NCI-H2196 treated with DMSO at 0.1 percent for 48 hours (cell line): Measurements from ENCODE around the gene WWTR1.

Source experiments
- DNase-seq: peaks from one replicate; lab custom pipeline; 2025; ENCODE audit not compliant: unreplicated experiment; lab: John Stamatoyannopoulos, UW

The WWTR1 gene

GRCh38 chr3:149571381-149571780, 86.4 kb downstream of the WWTR1 start:
- no peak for DNase-seq

GRCh38 chr3:149570016-149570415, 87.8 kb downstream of the WWTR1 start:
- no peak for DNase-seq

GRCh38 chr3:149567381-149567780, 90.4 kb downstream of the WWTR1 start:
- no peak for DNase-seq

- DNase-seq = no peak
Measured at GRCh38 chr3:149566292-149566975, 91.4 kb downstream of the WWTR1 start.

- DNase-seq = no peak
Measured at GRCh38 chr3:149564079-149564478, 93.7 kb downstream of the WWTR1 start.

GRCh38 chr3:149563114-149563513, 94.7 kb downstream of the WWTR1 start:
- no peak for DNase-seq

- DNase-seq = no peak
Measured at GRCh38 chr3:149560617-149561016, 97.2 kb downstream of the WWTR1 start.

GRCh38 chr3:149560001-149560400, 97.8 kb downstream of the WWTR1 start:
- no peak for DNase-seq

GRCh38 chr3:149559525-149559924, 98.3 kb downstream of the WWTR1 start:
- DNase-seq = no peak

- DNase-seq = no peak
Measured at GRCh38 chr3:149555927-149556326, 101.9 kb downstream of the WWTR1 start.

- DNase-seq = no peak
Measured at GRCh38 chr3:149554826-149555225, 103.0 kb downstream of the WWTR1 start.

GRCh38 chr3:149553781-149554451, 103.9 kb downstream of the WWTR1 start:
- no peak for DNase-seq

GRCh38 chr3:149552700-149553099, 105.1 kb downstream of the WWTR1 start:
- no peak for DNase-seq

GRCh38 chr3:149551500-149551899, 106.3 kb downstream of the WWTR1 start:
- DNase-seq = no peak

GRCh38 chr3:149548669-149549065, 109.2 kb downstream of the WWTR1 start:
- no peak for DNase-seq

GRCh38 chr3:149547954-149548668, 109.7 kb downstream of the WWTR1 start:
- no peak for DNase-seq

GRCh38 chr3:149547413-149547812, 110.4 kb downstream of the WWTR1 start:
- no peak for DNase-seq

- no peak for DNase-seq
Measured at GRCh38 chr3:149545049-149545448, 112.8 kb downstream of the WWTR1 start.

- no peak for DNase-seq
Measured at GRCh38 chr3:149542375-149543312, 115.2 kb downstream of the WWTR1 start.

GRCh38 chr3:149541091-149541491, 116.7 kb downstream of the WWTR1 start:
- no peak for DNase-seq

GRCh38 chr3:149538371-149538770, 119.5 kb downstream of the WWTR1 start:
- no peak for DNase-seq
